ENCODE measurements around the gene GAREM2. TPM values are rescaled to one million over a fixed set of nuclear protein-coding genes. Genes with fewer than 3 reads are reported as not detected.

GAREM2 gene
- total RNA-seq, 2 experiments from 2014 or later = not detected

DNA sequence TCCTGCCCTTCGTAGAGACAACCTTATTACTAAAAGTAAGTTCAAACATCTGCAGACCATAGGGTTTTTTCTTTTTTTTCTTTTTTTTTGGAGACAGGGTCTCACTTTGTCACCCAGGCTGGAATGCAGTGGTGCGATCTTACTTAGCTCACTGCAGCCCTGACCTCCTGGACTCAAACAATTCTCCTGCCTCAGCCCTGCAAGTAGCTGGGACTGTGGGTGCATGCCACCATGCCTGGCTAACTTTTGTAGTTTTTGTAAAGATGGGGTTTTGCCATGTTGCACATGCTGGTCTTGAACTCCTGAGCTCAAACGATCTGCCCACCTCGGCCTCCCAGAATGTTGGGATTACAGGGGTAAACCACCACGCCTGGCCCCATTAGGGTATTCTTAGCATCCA is 39.1 kb downstream of the GAREM2 start:
- no peaks in the 10 kb centered on the region for H3K9me2 ChIP-seq (ENCODE audit: insufficient read depth, low read length)
- H3K4me1 ChIP-seq (ENCODE audit: insufficient read depth, low read length, poor library complexity, severe bottlenecking) = no peaks in the 10 kb centered on the region
- H2AFZ ChIP-seq (ENCODE audit: low read length) = no peak overlapping the region
- H4K20me1 ChIP-seq (ENCODE audit: insufficient read depth, low read length) = no peaks in the 10 kb centered on the region
- BruUV-seq (replicated peaks) = no TSS peak
- no peak overlapping the region for H3K4me3 ChIP-seq (ENCODE audit: low read depth, low read length, poor library complexity, severe bottlenecking)
- POLR2A ChIA-PET = interaction anchor here (0.6 kb wide), 2 partner anchors 10 to 238 kb away, joined by 4 to 7 read pairs; no protein-coding TSS in a partner anchor
- H3K27ac ChIP-seq (ENCODE audit: low read depth, low read length, poor library complexity, severe bottlenecking) = no peak overlapping the region
- TF ChIP-seq CTCF (conservative IDR thresholded peaks at IDR 0.05; ENCODE audit: low read length) (no peak), EZH2phosphoT487 (IDR thresholded peaks at IDR 0.05; ENCODE audit: borderline replicate concordance, low read depth, low read length) (no peak)
- no peak for DNase-seq (ENCODE audit: low spot score)
- H3K4me2 ChIP-seq (ENCODE audit: low read length) = no peak overlapping the region
- intact Hi-C loops (cut with micrococcal nuclease; ENCODE audit: unreplicated experiment) = no loop called here
- no peaks in the 10 kb centered on the region for H3K79me2 ChIP-seq (ENCODE audit: insufficient read depth, low read depth, low read length)
- H3K9me3 ChIP-seq (ENCODE audit: low read length) = no peaks in the 10 kb centered on the region
- CTCF ChIA-PET (ENCODE audit: unreplicated experiment) = no interaction called here
- H3K36me3 ChIP-seq (ENCODE audit: insufficient read depth, low read length) = peaks cover 99% of the 10 kb centered on the region

- BruUV-seq (replicated peaks) = no TSS peak
- H3K27ac ChIP-seq (ENCODE audit: low read depth, low read length, poor library complexity, severe bottlenecking) = no peak overlapping the region
- H3K36me3 ChIP-seq (ENCODE audit: insufficient read depth, low read length) = peaks cover 96% of the 10 kb centered on the region
- 0 out of 2 replicates have a peak, but pooled peaks cover 5% of the 10 kb centered on the region for H3K9me3 ChIP-seq (ENCODE audit: low read length)
- no peak overlapping the region for H3K4me3 ChIP-seq (ENCODE audit: low read depth, low read length, poor library complexity, severe bottlenecking)
- no peak for DNase-seq (ENCODE audit: low spot score)
- no peak for TF ChIP-seq CTCF (conservative IDR thresholded peaks at IDR 0.05; ENCODE audit: low read length)
- no peak for TF ChIP-seq EZH2phosphoT487 (IDR thresholded peaks at IDR 0.05; ENCODE audit: borderline replicate concordance, low read depth, low read length)
- intact Hi-C loops (cut with micrococcal nuclease; ENCODE audit: unreplicated experiment) = no loop called here
- H3K79me2 ChIP-seq (ENCODE audit: insufficient read depth, low read depth, low read length) = no peaks in the 10 kb centered on the region
- no peak overlapping the region for H3K4me2 ChIP-seq (ENCODE audit: low read length)
- H3K4me1 ChIP-seq (ENCODE audit: insufficient read depth, low read length, poor library complexity, severe bottlenecking) = no peaks in the 10 kb centered on the region
- no peak overlapping the region for H2AFZ ChIP-seq (ENCODE audit: low read length)
- CTCF ChIA-PET (ENCODE audit: unreplicated experiment) = no interaction called here
- POLR2A ChIA-PET = no interaction called here
- H4K20me1 ChIP-seq (ENCODE audit: insufficient read depth, low read length) = no peaks in the 10 kb centered on the region
- no peaks in the 10 kb centered on the region for H3K9me2 ChIP-seq (ENCODE audit: insufficient read depth, low read length)
Measured at GRCh38 chr2:26214759-26215158, 41.9 kb downstream of the GAREM2 start.

DNA sequence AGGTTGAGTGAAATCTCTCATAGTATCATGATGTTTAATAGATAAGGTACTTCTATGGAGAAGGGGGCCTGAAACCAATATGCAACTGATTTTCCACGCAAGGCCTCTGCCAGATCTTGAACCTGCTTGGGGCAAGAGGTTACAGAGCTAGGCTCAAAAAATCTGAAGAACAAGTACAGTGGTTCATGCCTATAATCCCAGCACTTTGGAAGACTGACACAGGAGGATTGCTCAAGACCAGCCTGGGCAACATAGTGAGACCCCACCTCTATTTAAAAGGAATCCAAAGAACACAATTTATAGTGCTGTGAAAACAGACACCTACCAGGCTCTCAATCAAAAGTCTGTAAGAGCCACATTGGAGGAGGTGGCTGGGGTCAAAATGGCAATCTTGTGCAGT is 42.9 kb downstream of the GAREM2 start:
- no peak for DNase-seq (ENCODE audit: low spot score)
- ChIA-PET POLR2A (interaction anchor here (0.9 kb wide), 1 partner anchor 26 kb away, joined by 3 read pairs; no protein-coding TSS in a partner anchor), CTCF (ENCODE audit: unreplicated experiment) (no interaction called here)
- H3K9me3 ChIP-seq (ENCODE audit: low read length) = 0 out of 2 replicates have a peak, but pooled peaks cover 5% of the 10 kb centered on the region
- no peak overlapping the region for H3K4me3 ChIP-seq (ENCODE audit: low read depth, low read length, poor library complexity, severe bottlenecking)
- no TSS peak for BruUV-seq (replicated peaks)
- TF ChIP-seq EZH2phosphoT487 (IDR thresholded peaks at IDR 0.05; ENCODE audit: borderline replicate concordance, low read depth, low read length) (no peak), CTCF (conservative IDR thresholded peaks at IDR 0.05; ENCODE audit: low read length) (no peak)
- H3K9me2 ChIP-seq (ENCODE audit: insufficient read depth, low read length) = no peaks in the 10 kb centered on the region
- no peaks in the 10 kb centered on the region for H4K20me1 ChIP-seq (ENCODE audit: insufficient read depth, low read length)
- no peak overlapping the region for H2AFZ ChIP-seq (ENCODE audit: low read length)
- no peaks in the 10 kb centered on the region for H3K4me1 ChIP-seq (ENCODE audit: insufficient read depth, low read length, poor library complexity, severe bottlenecking)
- peaks cover 96% of the 10 kb centered on the region for H3K36me3 ChIP-seq (ENCODE audit: insufficient read depth, low read length)
- H3K79me2 ChIP-seq (ENCODE audit: insufficient read depth, low read depth, low read length) = no peaks in the 10 kb centered on the region
- H3K4me2 ChIP-seq (ENCODE audit: low read length) = no peak overlapping the region
- intact Hi-C loops (cut with micrococcal nuclease; ENCODE audit: unreplicated experiment) = no loop called here
- H3K27ac ChIP-seq (ENCODE audit: low read depth, low read length, poor library complexity, severe bottlenecking) = no peak overlapping the region
